Esophagus squamous epithelium (tissue), 4 donors: ENCODE data around the gene IL5RA.

Experiments
- CTCF ChIP-seq, 6 experiments: fragments of 450-650 bp in 4 of 6; fragments of 200-600 bp in 2 of 6; sonication (generic) in 2 of 6; IDR thresholded peaks; one replicate each; pipeline ENCODE4 v1.5.1; 2016 to 2019; ENCODE audit warnings: antibody characterized with exemption in 6 of 6, mild to moderate bottlenecking in 4 of 6, moderate library complexity in 4 of 6
- POLR2A ChIP-seq, 4 donors: fragments of 450-650 bp; IDR thresholded peaks; one replicate each; pipeline ENCODE4 v1.6.1; 2017; ENCODE audit warnings: antibody characterized with exemption in 4 of 4, mild to moderate bottlenecking in 4 of 4, moderate library complexity in 3 of 4

- no peak for TF ChIP-seq CTCF (IDR thresholded peaks at IDR 0.05)
- TF ChIP-seq POLR2A (IDR thresholded peaks at IDR 0.05), result no peak
Observed at GRCh38 chr3:3157484-3157883, 47.3 kb upstream of the IL5RA start.
